HepG2 (cell line): ENCODE data around the gene HS3ST5. TPM values are rescaled to one million over a fixed set of nuclear protein-coding genes. Genes with fewer than 3 reads are reported as not detected.

ENCODE experiments used
- ATAC-seq: fragments of 200-7000 bp; cut with Tn5 transposase; 3 replicates; pipeline ENCODE4 v1.9.1; 2020; ENCODE audit warnings: mild to moderate bottlenecking, moderate library complexity
- BruUV-seq: library from RNA; stranded (reverse); fragments of 400-500 nt; replicated peaks from 2 replicates; lab custom pipeline; 2021; lab: Mats Ljungman, UMichigan
- CTCF ChIA-PET: fragments of 300-600 bp; formaldehyde crosslinking; extraction: SDS; loops from one replicate; lab custom pipeline; 2021; ENCODE audit warnings: low total read pairs, inconsistent platforms, low intra/inter-chr PET ratio; lab: Yijun Ruan, JAX
- POLR2A ChIA-PET: fragments of 350-600 bp; sonication (Branson Sonifier 250); formaldehyde crosslinking; loops from one replicate; lab custom pipeline; 2020; ENCODE audit warnings: antibody characterized with exemption, inconsistent platforms; lab: Yijun Ruan, JAX
- DNase-seq: peaks from one replicate; pipeline ENCODE4 v3.0.0-alpha.2; 2015; ENCODE audit warnings: low spot score
- FAIRE-seq: peaks from 3 replicates; lab custom pipeline; 2011; peaks lifted over from hg19 to GRCh38; lab: Jason Lieb, UNC
- H2AFZ ChIP-seq: one replicate; pipeline ENCODE4 v1.6.1; 2011; ENCODE audit warnings: low read length, inconsistent platforms
- H3K27ac ChIP-seq: fragments of 300-600 bp; 3 replicates; pipeline ENCODE4 v1.8.0; 2011; ENCODE audit warnings: mixed run types, mild to moderate bottlenecking, mixed read lengths, low read length, inconsistent platforms; ENCODE audit not compliant: insufficient read depth; ENCODE audit errors: extremely low read length
- H3K27me3 ChIP-seq, 2 experiments: fragments of 200-600 bp in 1 of 2; 2 replicates in 1 of 2; 3 replicates in 1 of 2; pipeline versions ENCODE4 v1.6.0 to v1.8.0; 2011; ENCODE audit warnings: low read length in 2 of 2, mild to moderate bottlenecking in 2 of 2, moderate library complexity in 2 of 2, inconsistent platforms in 1 of 2; ENCODE audit not compliant: insufficient read depth in 2 of 2, control insufficient read depth in 1 of 2
- H3K36me3 ChIP-seq, 2 experiments: fragments of 200-600 bp in 1 of 2; replicated peaks in 1 of 2; 2 replicates in 1 of 2; 3 replicates in 1 of 2; pipeline versions ENCODE4 v1.5.1 to v1.8.0; 2011; ENCODE audit warnings: low read length in 2 of 2, inconsistent platforms in 1 of 2; ENCODE audit not compliant: insufficient read depth in 2 of 2, control insufficient read depth in 1 of 2
- H3K4me1 ChIP-seq: 2 replicates; pipeline ENCODE4 v1.5.1; 2012; ENCODE audit warnings: low read length, inconsistent platforms; ENCODE audit not compliant: insufficient read depth
- H3K4me2 ChIP-seq: 2 replicates; pipeline ENCODE4 v1.6.0; 2011; ENCODE audit warnings: low read depth, low read length, inconsistent platforms
- H3K4me3 ChIP-seq, 3 experiments: fragments of 200-600 bp in 1 of 3; sonication (generic), shearing (Covaris generic) in 1 of 3; replicated peaks in 1 of 3; 2 replicates each; pipeline ENCODE4 v1.5.1; 2011 to 2016; ENCODE audit warnings: low read length in 3 of 3, inconsistent platforms in 2 of 3, low read depth in 2 of 3, mild to moderate bottlenecking in 2 of 3, control low read depth in 1 of 3, mixed read lengths in 1 of 3; ENCODE audit not compliant: insufficient read depth in 1 of 3
- H3K79me2 ChIP-seq: one replicate; pipeline ENCODE4 v1.6.1; 2011; ENCODE audit warnings: low read length, inconsistent platforms; ENCODE audit not compliant: insufficient read depth
- H3K9ac ChIP-seq: 2 replicates; pipeline ENCODE4 v1.6.0; 2011; ENCODE audit warnings: mild to moderate bottlenecking, low read depth, low read length, inconsistent platforms; ENCODE audit not compliant: insufficient read depth
- H3K9me3 ChIP-seq: 2 replicates; pipeline ENCODE4 v1.5.1; 2012; ENCODE audit warnings: mild to moderate bottlenecking, low read length
- H4K20me1 ChIP-seq: 2 replicates; pipeline ENCODE4 v1.6.0; 2011; ENCODE audit warnings: inconsistent platforms, mild to moderate bottlenecking, low read length, moderate library complexity; ENCODE audit not compliant: insufficient read depth
- AFF4 ChIP-seq: sonication (generic); formaldehyde crosslinking; IDR thresholded peaks from 2 replicates; pipeline ENCODE4 v1.4.0; 2020; ENCODE audit warnings: missing genetic modification reagents
- BHLHE40 ChIP-seq: IDR thresholded peaks from 2 replicates; pipeline ENCODE4 v1.6.1; 2011; ENCODE audit warnings: low read length, improper control_type of control experiment
- JDP2 ChIP-seq: sonication (generic); formaldehyde crosslinking; IDR thresholded peaks from 2 replicates; pipeline ENCODE4 v1.8.1; 2022; ENCODE audit warnings: missing genetic modification reagents, borderline replicate concordance
- MEIS2 ChIP-seq: sonication (generic); formaldehyde crosslinking; IDR thresholded peaks from 2 replicates; pipeline ENCODE4 v1.9.0; 2021; ENCODE audit warnings: mild to moderate bottlenecking, missing genetic modification reagents
- MIER3 ChIP-seq: IDR thresholded peaks from 2 replicates; pipeline ENCODE4 v1.6.1; 2016; ENCODE audit warnings: missing compliant biosample characterization, borderline replicate concordance
- TFE3 ChIP-seq: IDR thresholded peaks from 2 replicates; pipeline ENCODE4 v1.6.1; 2016
- TSC22D2 ChIP-seq: sonication (generic); formaldehyde crosslinking; IDR thresholded peaks from 2 replicates; pipeline ENCODE4 v1.5.1; 2020; ENCODE audit warnings: missing genetic modification reagents, mild to moderate bottlenecking, borderline replicate concordance
- ZNF276 ChIP-seq: sonication (generic); formaldehyde crosslinking; IDR thresholded peaks from 2 replicates; pipeline ENCODE4 v1.4.0; 2020; ENCODE audit warnings: mild to moderate bottlenecking, low read depth, missing genetic modification reagents
- ZNF367 ChIP-seq: sonication (generic); formaldehyde crosslinking; IDR thresholded peaks from 2 replicates; pipeline ENCODE4 v1.4.0; 2020; ENCODE audit warnings: missing genetic modification reagents, borderline replicate concordance
- ZNF737 ChIP-seq: sonication (generic); formaldehyde crosslinking; IDR thresholded peaks from 2 replicates; pipeline ENCODE4 v1.5.0; 2020; ENCODE audit warnings: missing genetic modification reagents, mild to moderate bottlenecking, borderline replicate concordance
- WGBS: methylation state at CpG from one replicate; pipeline ENCODE4 v1.1.6; 2017; ENCODE audit warnings: low lambda C conversion rate; 5-methylcytosine and 5-hydroxymethylcytosine counted together
- in situ Hi-C: cut with HindIII; loops from 2 replicates; pipeline ENCODE4 v1.10.0; 2017; ENCODE audit warnings: low pct_unique_long_range_greater_than_20kb; ENCODE audit not compliant: extremely low pct_ligation_motif_present
- intact Hi-C: fragments of 100-400 bp; cut with micrococcal nuclease; formaldehyde crosslinking; loops from one replicate; pipeline ENCODE4 v1.10.0; 2022; ENCODE audit not compliant: unreplicated experiment
- polyA plus RNA-seq, 8 experiments: library from polyadenylated mRNA; depleted of rRNA in 3 of 8; stranded (reverse) in 7 of 8; unstranded in 1 of 8; fragments of >200 nt; fragmentation: Illumina TruSeq in 4 of 8; extraction: Trizol in 4 of 8; gene quantifications; 2 replicates each; pipeline versions ENCODE4 v1.2.1 to v1.2.3, GENCODE V29; 2011 to 2016; ENCODE audit warnings: low read depth in 4 of 8, missing spikeins in 1 of 8, mixed read lengths in 1 of 8; ENCODE audit not compliant: insufficient read depth in 1 of 8
- total RNA-seq, 5 experiments: library from RNA; depleted of rRNA; stranded (reverse); fragments of >200 nt; fragmentation: Illumina TruSeq; extraction: Trizol; gene quantifications; 2 replicates each; pipeline ENCODE4 v1.2.3, GENCODE V29; 2016; ENCODE audit warnings: low read depth in 1 of 5
- TF ChIP-seq, protein P1 (sequence below), 2 experiments: sonication (generic) in 1 of 2; formaldehyde crosslinking in 1 of 2; IDR thresholded peaks; 2 replicates each; pipeline versions ENCODE4 v1.4.0 to v1.6.1; 2016 to 2020; ENCODE audit warnings: borderline replicate concordance in 1 of 2, low read depth in 1 of 2, mild to moderate bottlenecking in 1 of 2, missing genetic modification reagents in 1 of 2

The HS3ST5 gene
- total and polyA plus RNA-seq, 2 of the 13 experiments (the other 11 are each of a cell fraction or from before 2014, with no cell fraction given) = 1.1 to 1.6 TPM

- TF ChIP-seq, protein P1, sequence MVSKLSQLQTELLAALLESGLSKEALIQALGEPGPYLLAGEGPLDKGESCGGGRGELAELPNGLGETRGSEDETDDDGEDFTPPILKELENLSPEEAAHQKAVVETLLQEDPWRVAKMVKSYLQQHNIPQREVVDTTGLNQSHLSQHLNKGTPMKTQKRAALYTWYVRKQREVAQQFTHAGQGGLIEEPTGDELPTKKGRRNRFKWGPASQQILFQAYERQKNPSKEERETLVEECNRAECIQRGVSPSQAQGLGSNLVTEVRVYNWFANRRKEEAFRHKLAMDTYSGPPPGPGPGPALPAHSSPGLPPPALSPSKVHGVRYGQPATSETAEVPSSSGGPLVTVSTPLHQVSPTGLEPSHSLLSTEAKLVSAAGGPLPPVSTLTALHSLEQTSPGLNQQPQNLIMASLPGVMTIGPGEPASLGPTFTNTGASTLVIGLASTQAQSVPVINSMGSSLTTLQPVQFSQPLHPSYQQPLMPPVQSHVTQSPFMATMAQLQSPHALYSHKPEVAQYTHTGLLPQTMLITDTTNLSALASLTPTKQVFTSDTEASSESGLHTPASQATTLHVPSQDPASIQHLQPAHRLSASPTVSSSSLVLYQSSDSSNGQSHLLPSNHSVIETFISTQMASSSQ (IDR thresholded peaks at IDR 0.05; ENCODE audit: low read depth) = no peak
- TF ChIP-seq, protein P1 (CRISPR knock-in tag; IDR thresholded peaks at IDR 0.05; ENCODE audit: borderline replicate concordance) = no peak
- TF ChIP-seq, all 625 proteins: peak for 0
Measured at GRCh38 chr6:114179411-114179810, 163.4 kb downstream of the HS3ST5 start (continued).

DNA sequence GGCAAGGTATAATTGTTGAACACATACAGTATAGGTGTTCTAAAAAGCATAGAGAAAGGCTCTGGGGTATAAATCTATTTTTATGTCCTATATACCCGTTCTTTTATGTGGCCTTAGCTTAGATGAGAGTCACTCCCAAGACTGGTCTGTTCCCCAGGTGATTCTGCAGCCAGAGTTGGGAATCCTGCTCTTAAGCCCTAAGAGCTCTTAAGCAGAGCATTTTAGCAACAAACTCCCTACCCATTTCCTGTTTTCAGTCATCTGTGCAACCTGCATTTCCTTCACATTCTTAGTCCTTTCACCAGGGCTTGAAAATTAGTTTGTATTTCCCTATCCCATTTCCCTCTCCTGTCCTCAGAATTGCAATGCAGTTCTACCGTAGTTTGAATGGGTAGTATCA is 166.1 kb downstream of the HS3ST5 start:
- in situ Hi-C loops = no loop called here
- Histone ChIP-seq H3K27ac (no peak overlapping the region), H3K27me3 (no peaks in the 10 kb centered on the region), H2AFZ (no peak overlapping the region), H3K9me3 (no peaks in the 10 kb centered on the region), H3K4me2 (no peak overlapping the region), H3K79me2 (no peaks in the 10 kb centered on the region), H3K4me1 (peaks cover 64% of the 10 kb centered on the region), H3K36me3 (peaks cover 0 to 3% of the 10 kb centered on the region in 2 experiments; a peak in 3 of 5 replicates), H3K4me3 (no peak overlapping the region), H3K9ac (no peak overlapping the region), H4K20me1 (no peaks in the 10 kb centered on the region)
- intact Hi-C loops = no loop called here
- ATAC-seq (no peak), FAIRE-seq (no peak), DNase-seq (no peak)
- no TSS peak for BruUV-seq
- WGBS = 92% methylated on average over 2 of the region's 2 CpGs
- ChIA-PET CTCF (no interaction called here), POLR2A (no interaction called here)
- TF ChIP-seq ZNF276 = no peak
- no peak for TF ChIP-seq BHLHE40
- TF ChIP-seq TSC22D2 (CRISPR knock-in tag) = no peak
- no peak for TF ChIP-seq MIER3
- TF ChIP-seq ZNF367 (CRISPR knock-in tag) = no peak
- no peak for TF ChIP-seq ZNF737 (CRISPR knock-in tag)
- no peak for TF ChIP-seq MEIS2 (CRISPR knock-in tag)
- no peak for TF ChIP-seq AFF4
- TF ChIP-seq JDP2 = no peak
- no peak for TF ChIP-seq TFE3 (CRISPR knock-in tag)
